Measurements from ENCODE around the gene THOC2.
"Not testable (repeated sequence)": the region's sequence is repeated elsewhere in the genome, so short reads cannot be mapped to it uniquely, and the experiment has no call there.

THOC2 gene

GRCh38 chrX:123732670-123733363, at the start of gene THOC2:
Gene THOC2 (minus strand): TSS chrX:123733052. CDS start chrX:123733022, 30 bp downstream.
- no peak for FAIRE-seq

- FAIRE-seq = not testable (repeated sequence)
Observed at GRCh38 chrX:123781786-123782185, 48.9 kb upstream of the THOC2 start.

- FAIRE-seq = no peak
Observed at GRCh38 chrX:123779908-123780396, 47.1 kb upstream of the THOC2 start.

- no peak for FAIRE-seq
Observed at GRCh38 chrX:123773258-123773988, 40.6 kb upstream of the THOC2 start.

GRCh38 chrX:123771449-123772064, 38.7 kb upstream of the THOC2 start:
- FAIRE-seq = no peak

- FAIRE-seq = no peak
Observed at GRCh38 chrX:123764967-123765871, 32.4 kb upstream of the THOC2 start.

GRCh38 chrX:123759849-123760248, 27.0 kb upstream of the THOC2 start:
- FAIRE-seq = not testable (repeated sequence)

- not testable (repeated sequence) for FAIRE-seq
Observed at GRCh38 chrX:123757794-123758193, 24.9 kb upstream of the THOC2 start.

GRCh38 chrX:123756320-123756719, 23.5 kb upstream of the THOC2 start:
- no peak for FAIRE-seq

- no peak for FAIRE-seq
Observed at GRCh38 chrX:123755107-123755506, 22.3 kb upstream of the THOC2 start.

- no peak for FAIRE-seq
Observed at GRCh38 chrX:123753656-123754350, 21.0 kb upstream of the THOC2 start.

GRCh38 chrX:123749643-123750042, 16.8 kb upstream of the THOC2 start:
- no peak for FAIRE-seq

GRCh38 chrX:123745511-123745910, 12.7 kb upstream of the THOC2 start:
- no peak for FAIRE-seq

- FAIRE-seq = no peak
Observed at GRCh38 chrX:123743312-123743711, 10.5 kb upstream of the THOC2 start.

- no peak for FAIRE-seq
Observed at GRCh38 chrX:123742440-123742839, 9.6 kb upstream of the THOC2 start.

- FAIRE-seq = no peak
Observed at GRCh38 chrX:123740536-123740935, 7.7 kb upstream of the THOC2 start.

- FAIRE-seq = no peak
Observed at GRCh38 chrX:123740006-123740405, 7.2 kb upstream of the THOC2 start.

GRCh38 chrX:123739474-123739873, 6.6 kb upstream of the THOC2 start:
- FAIRE-seq = no peak

- FAIRE-seq = no peak
Observed at GRCh38 chrX:123738378-123738940, 5.6 kb upstream of the THOC2 start.

GRCh38 chrX:123736333-123736921, 3.6 kb upstream of the THOC2 start:
- FAIRE-seq = no peak

- not testable (repeated sequence) for FAIRE-seq
Observed at GRCh38 chrX:123735137-123735536, 2.3 kb upstream of the THOC2 start.
